Epithelial cell of proximal tubule (primary cell): ENCODE results near the gene UGT1A6. TPM values are rescaled to one million over a fixed set of nuclear protein-coding genes. Genes with fewer than 3 reads are reported as not detected.
A peak's percentile ranks its signal among the peaks of the same experiment; 100 is the strongest.

Experiments used
- DNase-seq: peaks from one replicate; pipeline ENCODE4 v3.0.0-alpha.2; 2011; ENCODE audit warnings: low read depth
- H3K4me3 ChIP-seq: 2 replicates; pipeline ENCODE4 v1.5.1; 2011; ENCODE audit warnings: low read depth, mild to moderate bottlenecking, low read length
- total RNA-seq: library from RNA; depleted of rRNA; stranded (reverse); fragments of >200 nt; gene quantifications from 2 replicates; pipeline ENCODE4 v1.2.3, GENCODE V29; 2015
- TF ChIP-seq, protein P1 (sequence below): conservative IDR thresholded peaks from 2 replicates; pipeline ENCODE4 v1.5.1; 2012; ENCODE audit warnings: low read depth, mild to moderate bottlenecking, low read length

UGT1A6 gene
- total RNA-seq, 1 donor from 2014 or later, result 0.52 TPM

DNA sequence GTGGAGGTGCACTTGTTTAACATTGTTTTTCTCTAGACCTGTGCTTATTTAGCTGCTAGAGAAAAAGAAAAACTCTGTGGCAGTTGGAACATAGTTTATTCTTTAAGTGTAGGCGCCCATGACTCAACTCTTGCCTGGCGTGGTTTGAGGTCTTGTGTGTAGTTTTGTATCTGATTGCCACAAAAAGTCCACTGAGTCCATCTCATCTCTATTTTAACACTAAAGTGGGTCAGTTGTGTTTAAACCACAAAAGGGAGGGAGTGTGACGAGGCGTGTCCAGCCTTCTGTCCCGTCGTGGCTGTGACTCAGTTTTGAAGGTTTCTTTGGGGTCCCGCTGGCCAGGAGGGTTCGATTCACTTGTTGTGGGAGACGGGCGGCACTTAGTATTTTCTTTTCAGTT lies 36.2 kb upstream of the UGT1A6 start:
- DNase-seq, result no peak
- no peak overlapping the region for H3K4me3 ChIP-seq
- TF ChIP-seq, protein P1, sequence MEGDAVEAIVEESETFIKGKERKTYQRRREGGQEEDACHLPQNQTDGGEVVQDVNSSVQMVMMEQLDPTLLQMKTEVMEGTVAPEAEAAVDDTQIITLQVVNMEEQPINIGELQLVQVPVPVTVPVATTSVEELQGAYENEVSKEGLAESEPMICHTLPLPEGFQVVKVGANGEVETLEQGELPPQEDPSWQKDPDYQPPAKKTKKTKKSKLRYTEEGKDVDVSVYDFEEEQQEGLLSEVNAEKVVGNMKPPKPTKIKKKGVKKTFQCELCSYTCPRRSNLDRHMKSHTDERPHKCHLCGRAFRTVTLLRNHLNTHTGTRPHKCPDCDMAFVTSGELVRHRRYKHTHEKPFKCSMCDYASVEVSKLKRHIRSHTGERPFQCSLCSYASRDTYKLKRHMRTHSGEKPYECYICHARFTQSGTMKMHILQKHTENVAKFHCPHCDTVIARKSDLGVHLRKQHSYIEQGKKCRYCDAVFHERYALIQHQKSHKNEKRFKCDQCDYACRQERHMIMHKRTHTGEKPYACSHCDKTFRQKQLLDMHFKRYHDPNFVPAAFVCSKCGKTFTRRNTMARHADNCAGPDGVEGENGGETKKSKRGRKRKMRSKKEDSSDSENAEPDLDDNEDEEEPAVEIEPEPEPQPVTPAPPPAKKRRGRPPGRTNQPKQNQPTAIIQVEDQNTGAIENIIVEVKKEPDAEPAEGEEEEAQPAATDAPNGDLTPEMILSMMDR, result no peak

DNA sequence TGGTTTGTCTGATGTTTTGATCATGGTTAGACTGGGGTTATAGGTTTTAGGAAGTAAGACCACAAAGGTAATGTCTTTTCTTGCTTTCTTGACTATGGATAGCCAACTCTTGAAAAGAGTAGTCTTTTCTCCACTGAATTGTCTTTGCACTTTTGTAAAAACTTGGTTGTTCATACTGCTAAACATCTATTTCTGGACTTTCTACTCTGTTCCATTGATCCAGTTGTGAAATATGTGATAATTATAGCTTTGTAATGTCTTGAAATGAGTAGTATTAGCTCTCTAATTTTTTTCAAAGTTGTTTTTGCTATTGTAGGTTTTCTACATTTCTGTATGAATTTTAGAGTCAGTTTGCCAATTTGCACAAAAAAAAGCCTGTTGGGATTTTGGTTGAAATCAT lies 34.1 kb upstream of the UGT1A6 start:
- TF ChIP-seq, protein P1, result no peak
- H3K4me3 ChIP-seq, result no peak overlapping the region
- no peak for DNase-seq

DNA sequence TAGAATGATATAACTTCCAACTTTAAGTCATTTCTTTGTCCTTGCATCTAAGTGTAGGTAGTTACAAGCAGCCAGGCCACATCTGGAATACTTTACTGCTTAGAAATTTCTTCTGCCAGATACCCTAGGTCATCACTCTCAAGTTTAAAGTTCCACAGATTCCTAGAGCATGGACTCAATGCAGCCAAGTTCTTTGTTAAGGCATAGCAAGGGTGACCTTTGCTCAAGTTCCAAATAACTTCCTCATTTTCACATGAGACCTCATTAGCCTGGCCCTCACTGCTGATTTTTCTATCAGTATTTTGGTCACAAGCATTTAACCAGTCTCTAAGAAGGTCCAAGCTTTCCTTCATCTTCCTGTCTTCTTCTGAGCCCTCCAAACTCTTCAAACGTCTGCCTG lies 28.8 kb upstream of the UGT1A6 start:
- TF ChIP-seq, protein P1, result no peak
- no peak for DNase-seq

DNA sequence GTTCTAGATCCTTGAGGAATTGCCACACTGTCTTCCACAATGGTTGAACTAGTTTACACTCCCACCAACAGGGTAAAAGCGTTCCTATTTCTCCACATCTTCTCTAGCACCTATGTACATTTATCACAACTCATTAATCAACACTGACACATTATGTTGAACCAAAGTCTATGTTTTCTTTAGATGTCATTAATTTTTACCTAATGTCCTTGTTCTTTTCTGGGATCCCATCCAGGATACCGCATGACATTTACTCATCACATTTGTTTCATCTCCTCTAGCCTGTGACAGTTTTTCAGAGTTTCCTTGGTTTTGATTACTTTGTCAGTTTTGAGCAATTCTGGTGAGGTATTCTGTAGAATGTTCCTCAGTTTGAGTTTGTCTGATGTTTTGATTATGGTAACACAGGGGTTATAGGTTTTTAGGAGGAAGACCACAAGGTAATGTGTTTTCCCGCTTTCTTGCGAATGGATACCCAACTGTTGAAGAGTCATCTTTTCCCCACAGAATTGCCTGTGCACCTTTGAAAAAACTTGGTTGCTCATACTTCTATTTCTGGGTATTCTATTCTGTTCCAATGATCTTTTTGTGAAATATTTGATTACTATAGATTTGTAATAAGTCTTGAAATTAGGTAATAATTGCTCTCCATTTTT lies 24.0 kb upstream of the UGT1A6 start:
- peak; percentile 83 for DNase-seq
- peak overlapping the region; percentile 10 for H3K4me3 ChIP-seq
- TF ChIP-seq, protein P1, result no peak

More for the DNA sequence above, 28.8 kb upstream of the UGT1A6 start:
- no peak overlapping the region for H3K4me3 ChIP-seq

DNA sequence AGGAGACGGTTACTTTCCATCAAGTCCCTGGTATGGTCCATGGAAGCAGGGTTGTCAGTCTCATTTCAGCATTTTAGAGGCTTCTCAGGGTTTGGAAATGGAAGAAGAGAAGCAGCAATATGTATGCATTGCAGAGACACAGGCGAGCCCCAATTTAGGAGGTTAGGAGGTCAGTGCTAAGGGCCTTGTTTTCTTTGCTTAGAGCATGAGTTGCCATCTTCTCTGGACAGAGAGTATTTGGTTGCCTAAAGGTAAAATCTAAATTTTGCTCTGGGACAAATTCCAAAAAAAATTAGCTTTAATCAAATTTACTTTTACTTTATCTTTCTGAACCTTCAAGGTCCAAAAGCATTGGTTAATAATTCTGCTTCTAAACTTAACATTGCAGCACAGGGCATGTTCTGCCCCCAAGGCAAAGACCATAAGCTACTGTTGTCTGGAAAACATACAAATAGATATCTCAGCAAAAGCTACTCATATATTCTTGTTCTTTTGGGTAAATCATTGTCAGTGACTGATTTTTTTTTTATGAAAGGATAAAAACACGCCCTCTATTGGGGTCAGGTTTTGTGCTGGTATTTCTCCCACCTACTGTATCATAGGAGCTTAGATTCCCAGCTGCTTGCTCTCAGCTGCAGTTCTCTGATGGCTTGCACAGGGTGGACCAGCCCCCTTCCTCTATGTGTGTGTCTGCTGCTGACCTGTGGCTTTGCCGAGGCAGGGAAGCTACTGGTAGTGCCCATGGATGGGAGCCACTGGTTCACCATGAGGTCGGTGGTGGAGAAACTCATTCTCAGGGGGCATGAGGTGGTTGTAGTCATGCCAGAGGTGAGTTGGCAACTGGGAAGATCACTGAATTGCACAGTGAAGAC lies 21.2 kb upstream of the UGT1A6 start, which contains the start of gene UGT1A9:
UGT1A9 (plus strand) TSS at position 609 of the 872 bp plus-strand sequence; CDS start at position 646, 37 bp downstream.
- no peak for DNase-seq
- TF ChIP-seq, protein P1, result no peak
- H3K4me3 ChIP-seq, result peak within 1 kb of the TSS; percentile 62

GRCh38 chr2:233672886-233673285 lies 19.8 kb upstream of the UGT1A6 start:
- peak overlapping the region; percentile 62 for H3K4me3 ChIP-seq
- TF ChIP-seq, protein P1, result no peak
- no peak for DNase-seq
